Activated CD4-positive, CD25-positive, alpha-beta regulatory T cell treated with anti-CD3 and anti-CD28 coated beads, Interleukin-2, amount 50 U/mL, for 16 hours (primary cell): Measurements from ENCODE around the gene DGKQ.
"Not testable (repeated sequence)": the region's sequence is repeated elsewhere in the genome, so short reads cannot be mapped to it uniquely, and the experiment has no call there.

Source experiments
- DNase-seq: peaks from one replicate; pipeline ENCODE4 v3.0.0-alpha.2; 2020; ENCODE audit warnings: low read depth, low spot score

The DGKQ gene

DNA sequence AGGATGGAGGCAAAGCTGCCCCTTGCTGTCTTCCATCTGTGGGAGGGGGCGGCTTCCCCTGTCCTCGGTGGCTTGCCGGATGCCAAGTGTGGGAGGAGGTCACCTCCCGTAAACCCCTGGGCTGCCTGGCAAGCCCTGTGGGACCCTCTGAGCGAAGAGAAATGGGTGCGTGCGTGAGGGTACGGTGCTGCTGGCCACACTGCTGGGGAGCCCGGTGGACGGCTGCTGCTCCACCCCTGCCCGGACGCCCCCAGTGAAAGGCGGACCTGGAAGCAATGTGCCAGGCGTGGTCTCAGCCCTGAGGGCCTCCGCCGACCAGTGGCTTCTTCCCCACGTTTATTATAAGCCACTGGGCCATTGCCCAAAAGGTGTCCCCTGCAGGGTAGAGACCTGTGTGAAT lies 8.9 kb upstream of the DGKQ start:
- DNase-seq: no peak

DNA sequence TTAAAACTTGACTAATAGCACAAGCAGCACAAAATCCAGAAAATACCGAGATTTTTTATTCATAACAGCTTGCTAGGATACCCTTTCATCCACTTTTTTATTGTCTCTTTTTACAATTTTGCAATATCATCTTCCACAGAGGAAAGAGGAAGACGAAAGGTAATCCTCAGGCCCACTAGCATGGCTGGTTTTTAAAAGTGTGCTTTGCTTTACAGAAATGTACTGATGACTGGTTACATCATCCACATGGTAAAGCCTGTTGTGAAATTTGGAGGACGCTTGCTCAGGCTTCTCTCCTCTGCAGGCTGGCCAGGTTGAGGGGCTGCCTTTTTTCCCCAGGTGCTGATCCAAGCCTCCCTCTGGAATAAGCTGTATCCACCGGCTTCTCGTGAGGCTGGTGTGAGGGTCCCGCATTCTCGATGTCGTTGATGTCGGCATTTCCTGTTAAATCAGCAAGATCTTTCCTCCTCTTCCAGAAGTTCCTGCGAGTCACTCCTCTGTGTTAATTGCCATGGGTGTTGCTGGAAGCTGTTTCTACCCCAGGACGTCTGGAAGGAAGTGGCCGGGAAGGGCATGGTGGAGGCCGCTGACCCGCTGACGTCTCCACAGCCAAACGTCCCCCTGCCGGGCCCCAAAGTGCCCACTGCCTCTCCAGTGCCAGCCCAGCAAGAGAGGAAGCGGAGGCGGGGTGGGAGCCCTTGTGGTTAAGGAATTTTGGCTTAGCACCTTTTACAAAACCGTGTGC lies 5.8 kb upstream of the DGKQ start:
- DNase-seq: no peak

DNA sequence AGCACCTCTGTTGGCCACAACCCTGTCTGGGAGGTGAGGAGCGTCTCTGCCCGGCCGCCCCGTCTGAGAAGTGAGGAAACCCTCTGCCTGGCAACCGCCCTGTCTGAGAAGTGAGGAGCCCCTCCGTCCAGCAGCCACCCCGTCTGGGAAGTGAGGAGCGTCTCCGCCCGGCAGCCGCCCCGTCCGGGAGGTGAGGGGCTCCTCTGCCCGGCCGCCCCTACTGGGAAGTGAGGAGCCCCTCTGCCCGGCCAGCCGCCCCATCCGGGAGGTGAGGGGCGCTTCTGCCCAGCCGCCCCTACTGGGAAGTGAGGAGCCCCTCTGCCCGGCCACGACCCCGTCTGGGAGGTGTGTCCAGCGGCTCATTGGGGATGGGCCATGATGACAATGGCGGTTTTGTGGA lies 2.6 kb upstream of the DGKQ start:
- DNase-seq: not testable (repeated sequence)

DNA sequence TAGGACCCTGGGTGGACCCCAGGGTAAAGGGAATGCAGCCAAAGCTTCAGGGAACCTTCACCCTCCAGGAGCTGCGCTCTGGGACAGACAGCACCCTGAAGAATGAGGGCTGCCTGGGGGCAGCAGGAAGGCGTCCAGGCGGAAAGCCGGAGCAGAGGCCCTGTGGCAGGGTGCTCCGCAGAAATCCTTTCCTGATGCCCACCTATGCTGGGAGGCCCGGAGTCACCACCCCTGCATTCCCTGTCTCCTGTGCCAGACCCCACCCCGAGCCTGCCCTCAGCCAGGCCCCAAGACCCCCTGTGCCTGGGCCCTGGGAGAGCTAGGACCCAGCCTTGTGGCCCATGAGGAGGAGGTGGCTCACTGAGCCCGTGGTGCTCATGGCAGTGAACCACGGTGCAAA lies 1.3 kb upstream of the DGKQ start:
- no peak for DNase-seq

DNA sequence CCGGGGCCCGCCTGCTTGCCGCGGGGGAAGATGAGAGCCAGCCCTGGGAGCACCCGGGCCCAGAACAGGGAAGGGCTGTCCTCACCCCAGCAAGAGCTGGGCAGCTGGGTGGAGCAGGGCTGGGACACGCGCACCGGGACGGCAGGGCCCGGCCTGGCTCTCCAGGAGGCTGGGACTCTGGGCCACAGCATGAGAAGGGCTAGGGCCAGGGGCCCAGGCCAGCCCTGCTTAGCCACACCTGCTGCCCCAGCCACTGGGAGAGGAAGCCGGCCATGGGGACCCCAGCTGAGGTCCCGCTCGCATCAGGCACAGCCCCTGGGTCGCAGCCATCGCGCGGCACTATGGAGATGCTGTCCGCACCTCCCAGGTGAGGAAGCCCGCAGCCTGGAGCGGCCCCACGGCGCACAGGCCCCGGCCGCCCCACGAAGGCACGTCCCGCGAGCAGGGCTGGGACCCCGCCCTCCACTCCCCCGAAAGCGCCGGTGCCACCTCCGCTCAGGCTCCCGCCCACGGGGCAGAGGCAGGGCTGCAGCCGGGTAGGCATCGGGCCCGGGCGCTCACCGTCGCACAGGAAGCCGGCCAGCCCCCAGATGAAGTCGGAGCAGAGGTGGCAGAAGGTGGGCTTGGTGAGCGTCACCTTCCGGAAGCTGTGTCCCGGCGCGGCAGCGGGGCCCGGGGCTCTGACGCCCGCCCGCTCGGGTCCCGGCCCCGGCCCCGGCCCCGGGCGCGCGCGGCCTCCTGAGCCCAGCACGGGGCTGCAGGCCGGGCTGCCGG lies 531 bp downstream of the DGKQ start:
- peak; percentile 16 for DNase-seq

DNA sequence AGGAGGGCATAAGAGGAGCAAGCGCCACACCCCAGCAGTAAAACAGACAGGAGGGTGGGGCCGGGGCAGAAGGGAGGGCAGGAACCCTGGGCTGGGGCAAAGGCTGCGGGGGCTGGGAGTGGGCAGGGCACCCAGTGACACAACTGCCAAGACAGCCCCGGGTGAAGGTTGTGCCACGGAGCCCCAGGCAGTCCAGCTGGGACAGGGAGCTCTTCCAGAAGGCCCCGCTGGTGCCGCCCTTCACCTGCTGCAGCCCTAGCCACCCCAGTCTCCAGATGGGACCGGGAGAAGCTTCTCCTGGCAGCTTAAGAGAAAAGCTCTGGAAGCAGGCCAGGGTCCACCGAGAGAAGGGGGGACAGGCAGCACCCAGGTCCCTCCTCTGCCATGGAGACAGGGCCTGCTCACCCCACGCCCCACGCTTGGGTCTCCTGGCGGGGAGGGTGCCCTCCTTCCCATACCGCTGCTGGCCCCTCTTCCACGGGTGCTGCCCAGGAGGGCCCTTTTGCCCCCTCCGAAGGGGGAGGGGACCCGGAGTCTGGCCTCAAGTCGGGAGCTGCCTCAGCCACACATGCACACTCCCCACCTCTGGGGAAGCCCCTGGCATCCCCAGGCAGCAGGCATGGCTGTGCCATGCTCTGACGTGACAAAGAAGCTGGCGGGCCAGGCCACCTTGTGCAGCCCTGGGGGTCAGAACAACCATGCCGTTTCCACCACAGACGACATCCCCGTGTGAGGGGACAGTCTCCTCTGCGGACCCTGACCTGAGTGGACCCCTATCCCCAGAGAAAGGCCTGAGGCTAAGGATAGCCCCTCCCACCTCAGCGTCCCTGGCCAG lies 1.5 kb downstream of the DGKQ start:
- DNase-seq: no peak

DNA sequence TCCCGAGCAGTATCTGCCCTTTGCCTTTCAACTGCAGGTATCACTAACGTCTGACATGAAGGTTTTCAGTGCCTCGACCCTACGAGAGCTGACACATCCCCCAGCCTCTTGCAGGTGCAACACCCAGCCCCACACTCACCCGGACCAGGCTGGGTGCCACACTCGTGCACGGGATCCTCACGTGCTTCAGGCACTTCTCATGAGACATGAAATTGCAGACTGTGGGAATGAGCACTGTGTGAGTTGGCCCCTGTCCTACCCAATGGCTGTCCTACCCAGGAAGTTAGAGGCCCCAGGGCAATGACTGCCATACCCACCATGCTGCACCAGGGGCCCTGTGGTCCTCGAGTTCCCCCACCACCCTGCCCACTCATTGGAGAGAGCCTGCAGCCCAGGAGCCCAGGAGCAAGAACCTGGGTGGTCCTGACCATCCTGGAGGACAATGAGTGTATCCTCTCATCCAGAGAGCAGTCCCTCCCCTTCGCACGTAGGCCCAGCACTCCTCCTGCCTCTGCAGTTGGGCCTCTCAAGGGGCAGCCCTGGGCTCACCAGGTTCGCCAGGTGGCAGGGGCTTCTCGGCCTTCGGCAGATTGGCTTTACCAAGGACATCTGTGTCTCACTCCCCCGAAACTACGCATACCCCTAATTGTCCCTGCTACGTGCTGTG lies 2.4 kb downstream of the DGKQ start:
- DNase-seq: no peak

DNA sequence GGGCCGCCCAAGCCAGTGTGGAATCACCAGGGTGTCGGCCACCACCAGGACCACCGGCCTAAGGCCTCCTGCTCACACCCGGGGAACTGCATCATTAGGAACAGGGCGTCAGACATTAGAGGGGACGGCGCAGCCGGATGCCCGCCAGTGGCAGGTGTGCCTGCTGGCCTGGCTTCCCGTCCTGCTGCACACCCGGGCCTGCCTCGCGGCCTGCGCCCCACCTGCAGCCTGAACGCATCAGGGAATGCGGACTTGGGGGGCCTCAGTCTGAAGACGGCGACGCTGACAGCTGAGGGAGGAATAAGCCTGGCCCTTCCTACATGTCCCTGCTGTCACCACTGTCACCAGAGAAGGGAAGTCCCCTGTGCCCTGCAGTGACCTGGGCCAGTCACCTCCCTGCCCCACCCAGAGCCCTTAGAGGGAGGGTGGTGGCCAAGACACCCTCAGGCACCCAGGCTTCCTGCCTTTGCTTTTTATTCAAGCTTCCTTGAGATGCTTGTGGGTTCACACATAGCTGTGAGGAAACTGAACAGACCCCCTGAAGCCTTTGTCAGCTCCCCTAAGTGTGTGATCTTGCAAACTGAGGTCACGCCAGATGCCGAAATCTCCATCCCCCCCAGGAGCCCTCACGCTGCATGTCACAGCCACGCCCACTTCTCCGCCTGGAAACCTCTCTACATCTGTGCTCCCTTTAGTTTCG lies 3.2 kb downstream of the DGKQ start:
- DNase-seq: no peak

DNA sequence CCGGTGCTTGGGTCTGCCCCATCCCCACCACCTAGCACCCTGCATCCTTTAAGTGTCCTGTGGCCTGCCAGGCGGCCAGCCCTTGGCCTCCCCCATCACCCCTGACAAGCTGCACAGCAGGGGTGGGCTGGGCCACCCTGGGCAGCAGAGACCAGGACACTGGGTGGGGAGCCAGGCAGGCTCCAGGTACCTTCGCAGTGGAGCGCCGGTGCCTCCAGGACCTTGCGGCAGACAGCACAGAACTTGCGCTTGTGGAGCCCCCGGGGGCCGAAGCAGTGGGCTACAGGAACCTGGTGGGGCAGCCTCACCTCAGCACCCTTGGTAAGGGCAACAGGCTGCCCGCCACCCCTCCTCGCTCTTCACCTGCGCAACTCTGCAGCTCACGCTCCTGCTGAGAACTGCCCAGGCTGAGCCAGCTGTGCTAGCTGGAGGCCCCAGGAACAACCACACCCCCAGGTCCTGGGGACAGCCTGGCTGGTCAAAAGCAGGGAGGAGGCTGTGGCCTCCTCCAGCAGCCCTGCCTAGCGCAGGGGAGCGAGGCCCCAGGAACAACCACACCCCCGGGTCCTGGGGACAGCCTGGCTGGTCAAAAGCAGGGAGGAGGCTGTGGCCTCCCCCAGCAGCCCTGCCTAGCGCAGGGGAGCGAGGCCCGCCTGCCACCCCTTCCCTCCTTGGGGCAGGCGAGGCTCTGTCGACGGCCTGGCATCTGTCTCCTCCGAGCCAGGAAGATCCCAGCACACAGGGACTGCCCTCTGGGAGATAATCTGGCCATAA lies 4.6 kb downstream of the DGKQ start:
- no peak for DNase-seq

DNA sequence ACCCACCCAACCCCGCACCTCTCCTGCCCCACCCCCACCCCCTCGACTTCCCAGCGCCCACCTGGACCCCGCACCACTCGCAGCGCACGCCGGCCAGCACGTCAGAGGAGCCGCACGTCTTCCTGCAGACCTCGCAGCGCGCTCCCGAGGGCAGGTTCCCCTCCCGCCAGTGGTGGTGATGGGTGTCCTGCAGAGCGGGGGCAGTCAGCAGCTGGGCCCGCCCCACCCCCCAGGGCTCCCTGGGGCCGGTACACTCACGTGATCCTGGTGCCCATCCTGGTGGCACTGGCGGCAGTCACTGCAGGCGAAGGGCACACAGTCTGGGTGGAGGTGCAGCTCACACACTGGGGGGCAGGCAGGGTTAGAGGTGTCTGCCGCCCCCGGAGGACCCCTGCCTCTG lies 5.1 kb downstream of the DGKQ start:
- no peak for DNase-seq

DNA sequence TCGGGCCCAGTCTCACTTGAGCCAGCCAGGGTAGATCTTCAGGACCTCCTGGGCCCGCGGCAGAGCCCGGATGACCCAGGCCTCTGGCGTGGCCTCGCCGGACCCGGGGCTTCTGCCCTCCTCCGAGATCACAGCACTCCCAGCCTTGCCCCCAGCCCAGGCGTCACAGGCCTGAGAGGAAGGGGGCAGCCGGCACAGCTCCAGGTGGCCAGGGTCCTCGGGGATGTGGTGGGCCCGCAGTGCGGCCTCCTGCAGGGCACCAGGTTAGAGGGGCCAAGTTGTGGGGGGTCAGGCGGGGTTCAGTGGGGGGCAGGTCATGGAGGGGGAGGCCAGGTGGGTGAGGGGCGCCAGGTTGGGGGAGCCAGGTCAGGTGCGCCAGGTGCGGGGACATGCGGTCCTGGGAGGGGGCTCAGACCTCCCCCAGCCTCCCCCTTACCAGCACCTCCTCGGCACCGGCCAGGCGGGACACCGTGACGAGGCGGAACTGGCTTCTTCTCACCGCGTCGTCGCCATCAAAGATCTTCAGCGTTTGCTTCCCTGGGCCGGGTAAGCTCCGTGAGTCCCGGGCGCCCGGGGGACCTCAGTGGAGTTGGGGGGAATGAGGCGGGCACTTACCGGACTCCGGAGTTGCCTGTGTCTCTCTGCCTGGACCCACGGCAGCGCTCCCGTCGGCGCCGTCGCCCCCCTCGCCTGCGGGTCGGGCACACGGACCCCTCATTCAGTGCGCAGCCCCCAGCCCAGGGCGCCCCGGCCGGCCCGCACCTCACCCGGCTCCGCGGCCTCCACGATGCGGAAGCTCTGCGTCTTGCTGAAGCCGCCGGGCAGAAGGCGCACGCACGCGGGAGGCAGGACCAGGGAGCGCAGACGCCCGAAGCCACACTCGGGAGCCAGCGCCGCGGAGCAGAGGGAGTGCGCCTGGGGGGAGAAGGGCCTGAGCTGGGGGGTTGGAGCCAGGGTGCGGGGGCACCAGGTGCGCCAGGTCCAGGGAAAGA lies 6.0 kb downstream of the DGKQ start:
- no peak for DNase-seq

DNA sequence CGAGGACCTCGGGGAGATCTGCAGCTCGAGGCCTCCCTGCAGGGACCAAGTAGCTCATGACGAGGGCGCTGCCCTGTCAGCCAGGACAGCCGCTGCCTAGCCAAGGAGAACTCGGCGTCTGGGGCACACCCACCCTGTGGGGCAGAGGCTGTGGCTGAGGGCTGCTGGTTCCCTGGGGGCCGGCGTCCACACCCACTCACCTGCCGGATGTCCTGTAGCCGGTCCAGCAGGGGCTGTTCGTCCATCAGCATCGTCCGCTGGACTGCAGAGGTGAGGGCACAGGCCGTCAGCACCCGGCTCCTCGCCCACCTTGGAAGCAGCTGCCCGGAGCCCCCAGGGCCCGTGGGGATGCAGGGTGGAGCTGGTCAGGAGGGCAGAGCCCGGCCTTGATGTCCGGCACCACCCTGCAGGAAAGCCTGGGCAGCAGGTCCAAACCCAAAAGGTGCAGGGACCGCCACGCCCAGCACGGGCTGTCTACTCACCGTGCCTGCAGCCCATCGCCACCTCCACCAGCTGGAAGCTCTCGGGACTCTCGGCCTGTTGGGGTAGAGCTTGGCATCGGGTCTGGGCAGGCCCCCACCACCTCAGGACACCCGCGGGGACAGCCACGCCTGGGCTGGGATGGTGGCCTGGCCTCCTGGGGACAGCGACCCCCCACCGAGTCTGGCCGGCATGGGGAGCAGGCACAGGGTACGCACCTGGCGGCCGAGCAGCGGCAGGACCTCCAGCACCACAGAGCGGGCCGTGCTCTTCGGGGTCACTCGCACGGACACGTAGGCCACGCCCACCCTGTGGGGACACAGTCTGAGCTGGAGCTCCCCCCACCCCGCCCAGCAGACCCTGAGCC lies 6.9 kb downstream of the DGKQ start:
- no peak for DNase-seq

DNA sequence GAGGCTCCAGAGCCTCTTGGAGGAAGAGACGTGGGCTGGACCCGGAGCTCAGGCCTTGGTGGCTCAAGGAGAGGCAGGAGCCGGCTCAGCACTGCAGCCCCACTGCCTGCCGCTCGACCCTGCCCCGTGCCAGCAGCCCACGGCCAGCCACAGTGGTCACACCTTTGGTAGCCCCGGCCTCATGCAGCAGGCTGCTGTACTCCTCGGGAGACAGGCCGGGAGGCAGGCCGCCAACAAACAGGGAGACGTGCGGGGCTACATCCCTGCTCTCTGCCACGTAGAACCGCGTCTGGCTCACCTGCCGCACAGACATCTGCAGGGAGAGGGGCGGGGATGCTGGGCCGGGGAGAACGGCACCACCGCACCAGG lies 7.6 kb downstream of the DGKQ start:
- no peak for DNase-seq

DNA sequence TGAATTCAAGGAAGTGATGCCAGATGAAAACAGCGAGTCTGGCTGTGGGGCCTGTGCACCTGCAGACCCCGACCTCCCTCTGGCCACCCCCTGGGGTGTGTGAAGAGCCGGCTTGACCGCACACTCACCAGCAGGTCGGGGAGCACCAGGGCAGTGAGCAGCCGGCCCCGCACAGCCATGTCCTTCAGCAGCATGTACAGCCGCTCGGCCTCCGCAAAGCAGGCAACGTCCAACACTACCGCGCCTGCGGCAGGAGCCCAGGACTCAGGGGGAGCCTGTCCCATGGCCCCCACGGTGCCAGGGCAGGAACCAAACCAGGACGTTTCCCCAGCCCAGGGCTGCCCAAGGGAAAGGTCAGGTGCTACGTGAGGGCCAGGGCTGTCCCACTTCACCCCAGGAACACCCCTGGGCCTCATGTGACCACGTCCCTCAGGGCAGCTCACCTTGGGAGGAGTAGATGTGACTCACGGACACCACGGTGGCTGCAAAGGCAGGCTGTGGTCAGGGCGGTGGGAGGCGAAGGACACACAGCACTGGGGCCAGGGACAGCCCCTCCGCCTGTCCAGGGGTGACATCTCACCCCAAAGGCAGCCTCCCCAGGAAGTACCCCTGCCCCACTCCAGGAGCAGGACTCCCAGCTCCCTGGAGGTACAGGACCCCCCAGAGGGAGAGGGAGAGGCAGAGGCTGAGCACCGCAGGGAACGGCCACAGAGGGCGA lies 8.2 kb downstream of the DGKQ start:
- no peak for DNase-seq

DNA sequence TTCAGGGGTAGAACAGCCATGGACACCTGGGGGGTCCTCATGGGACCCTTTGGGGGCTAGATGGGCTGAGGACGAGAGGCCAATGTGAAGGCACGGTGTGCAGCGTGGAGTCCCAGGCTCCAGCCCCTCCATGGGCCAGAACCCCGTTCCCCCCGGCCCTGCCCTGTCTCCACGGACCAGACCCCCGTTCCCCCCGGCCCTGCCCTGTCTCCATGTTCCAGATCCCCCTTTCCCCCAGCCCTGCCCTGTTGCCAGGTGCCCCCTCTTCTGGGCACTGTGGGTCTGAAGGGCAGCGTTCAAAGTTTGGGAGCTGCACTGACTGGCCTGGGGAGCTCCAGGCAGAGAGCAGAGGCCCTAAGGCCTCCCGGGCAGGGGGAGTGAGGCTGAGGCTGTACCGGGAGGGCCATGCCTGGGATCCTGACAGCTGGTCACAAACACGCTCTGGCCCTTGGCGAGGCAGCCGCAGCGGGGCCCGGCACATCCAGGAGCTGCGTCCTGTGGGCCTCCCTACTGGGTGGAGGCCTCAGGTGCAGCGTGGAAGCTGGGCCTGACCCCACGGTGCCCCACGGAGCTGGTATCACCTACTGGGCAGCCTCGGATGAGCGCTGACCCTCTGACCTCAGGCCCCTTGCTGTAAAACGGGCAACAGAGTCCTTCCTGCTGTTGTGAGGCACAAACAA lies 8.9 kb downstream of the DGKQ start:
- DNase-seq: no peak

DNA sequence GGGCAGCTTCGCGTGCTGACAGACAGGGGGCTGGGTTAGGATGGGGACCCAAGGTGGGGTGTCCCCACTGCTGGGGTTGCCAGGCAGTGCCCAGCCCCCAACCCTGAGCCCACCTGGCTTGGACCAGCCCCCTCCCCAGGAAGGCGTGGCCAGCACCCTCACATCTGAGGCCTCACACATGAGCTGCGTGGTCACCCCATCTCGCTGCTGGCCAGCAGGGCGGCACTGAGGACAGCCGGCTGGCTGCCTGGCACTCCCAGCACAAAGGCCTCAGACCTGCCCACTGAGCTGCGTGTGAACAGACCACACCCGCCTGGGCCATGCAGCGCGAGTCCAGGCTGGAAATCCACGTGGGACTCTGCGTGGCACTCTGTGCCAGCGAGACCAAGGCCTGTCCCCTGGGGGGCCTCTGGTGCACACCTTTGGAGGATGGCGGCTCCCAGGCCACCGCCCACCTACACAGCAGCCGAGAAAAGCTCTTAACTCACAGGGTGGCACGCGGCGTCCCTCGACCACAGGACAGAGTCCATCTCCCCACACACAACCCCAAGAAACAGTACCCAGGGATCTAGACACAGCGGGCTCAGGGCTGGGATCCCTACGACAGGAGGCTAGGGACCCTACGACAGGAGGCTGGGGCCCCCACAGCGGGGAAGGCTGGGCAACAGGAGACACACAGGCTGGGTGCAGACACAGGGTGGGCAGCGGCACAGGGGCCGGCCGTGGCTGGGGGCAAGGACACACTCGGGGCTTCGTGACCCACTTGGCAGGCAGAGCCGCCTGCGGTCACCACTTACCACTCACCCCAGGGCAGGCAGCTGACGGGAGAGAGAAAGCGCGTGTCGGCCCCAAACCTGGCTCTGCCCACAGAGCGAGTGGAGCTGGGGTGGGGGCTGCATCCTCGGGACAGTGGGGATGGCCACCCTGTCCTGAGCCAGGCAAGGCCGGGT lies 9.8 kb downstream of the DGKQ start:
- no peak for DNase-seq
